Muscle of back (tissue), 11 donors: Measurements from ENCODE around the gene DDC. TPM values are rescaled to one million over a fixed set of nuclear protein-coding genes. Genes with fewer than 3 reads are reported as not detected.
"Not testable (repeated sequence)": the region's sequence is repeated elsewhere in the genome, so short reads cannot be mapped to it uniquely, and the experiment has no call there.

ENCODE experiments used
- DNase-seq, 3 donors: peaks; one replicate each; pipeline versions ENCODE4 v3.0.0 to v3.0.0-alpha.2; 2013
- polyA plus RNA-seq, 10 donors: library from polyadenylated mRNA; unstranded; fragments of 120-200 nt; gene quantifications; one replicate each; pipeline ENCODE4 v1.2.1, GENCODE V29; 2013; ENCODE audit not compliant: insufficient read length in 10 of 10

Gene DDC
- polyA plus RNA-seq, 10 donors: 0.17 to 0.49 (median 0.29) TPM; not detected in 5

GRCh38 chr7:50528266-50529092 is 36.7 kb downstream of the DDC start:
- no peak for DNase-seq

- not testable (repeated sequence) for DNase-seq
These were observed 45.9 kb downstream of the DDC start for GRCh38 chr7:50519350-50519749.

- no peak for DNase-seq
These were observed 51.9 kb downstream of the DDC start for GRCh38 chr7:50513166-50513871.

- no peak for DNase-seq
These were observed 52.8 kb downstream of the DDC start for GRCh38 chr7:50512384-50512783.

- no peak for DNase-seq
These were observed 55.7 kb downstream of the DDC start for GRCh38 chr7:50509459-50509858.

GRCh38 chr7:50508471-50508943 is 56.7 kb downstream of the DDC start:
- no peak for DNase-seq

GRCh38 chr7:50507898-50508470 is 57.2 kb downstream of the DDC start:
- DNase-seq: peak in 2 of 3 donors; percentile 14 to 53

GRCh38 chr7:50505553-50506210 is 59.5 kb downstream of the DDC start:
- no peak for DNase-seq

- no peak for DNase-seq
These were observed 60.3 kb downstream of the DDC start for GRCh38 chr7:50504646-50505546.

- no peak for DNase-seq
These were observed 62.3 kb downstream of the DDC start for GRCh38 chr7:50502947-50503346.

GRCh38 chr7:50502001-50502684 is 63.1 kb downstream of the DDC start:
- DNase-seq: peak; percentile 79 to 88 (median 80)

- DNase-seq: no peak
These were observed 66.1 kb downstream of the DDC start for GRCh38 chr7:50499092-50499491.

- no peak for DNase-seq
These were observed 67.2 kb downstream of the DDC start for GRCh38 chr7:50497968-50498367.

GRCh38 chr7:50497068-50497642 is 68.0 kb downstream of the DDC start:
- no peak for DNase-seq

- no peak for DNase-seq
These were observed 68.6 kb downstream of the DDC start for GRCh38 chr7:50496569-50496968.

GRCh38 chr7:50495746-50496145 is 69.5 kb downstream of the DDC start:
- no peak for DNase-seq

GRCh38 chr7:50492770-50493519 is 72.3 kb downstream of the DDC start:
- DNase-seq: no peak

- DNase-seq: no peak
These were observed 73.3 kb downstream of the DDC start for GRCh38 chr7:50491943-50492342.

- DNase-seq: no peak
These were observed 74.0 kb downstream of the DDC start for GRCh38 chr7:50491209-50491608.
